ENCODE data around the gene STBD1. TPM values are rescaled to one million over a fixed set of nuclear protein-coding genes. Genes with fewer than 3 reads are reported as not detected.

The STBD1 gene
- total RNA-seq (2014; rRNA removed; shearing (Covaris generic)) (6.7 and 10.6 TPM in 2 replicates), polyA plus RNA-seq (2016; fragmentation: Nextera tagmentation; extraction: Ambion mirVana) (9.2 and 10.3 TPM in 2 replicates)

- Histone ChIP-seq H3F3A (ENCODE audit: insufficient read depth) (peaks cover 16% of the 10 kb centered on the region), H3K4me1 (ENCODE audit: insufficient read depth) (peaks cover 12% of the 10 kb centered on the region), H3K9me3 (ENCODE audit: low read depth) (no peaks in the 10 kb centered on the region), H3K4me2 (ENCODE audit: unreplicated experiment) (peak within 1 kb of the TSS; percentile 92), H3K36me3 (ENCODE audit: low read depth) (no peaks in the 10 kb centered on the region), H3K79me2 (ENCODE audit: insufficient read depth) (peaks cover 31% of the 10 kb centered on the region), H3K27me3 (replicated peaks; ENCODE audit: insufficient read depth) (no peaks in the 10 kb centered on the region), H3K9ac (peak within 1 kb of the TSS; percentile 87), H4K20me1 (ENCODE audit: insufficient read depth) (no peaks in the 10 kb centered on the region), H2AFZ (peak within 1 kb of the TSS; percentile 92), H3K4me3 (peak within 1 kb of the TSS; percentile 90), H3K27ac (peak within 1 kb of the TSS; percentile 76), H3K9me2 (ENCODE audit: insufficient read depth) (no peaks in the 10 kb centered on the region)
- DNase-seq: peak; percentile 83
- WGBS, 2 experiments (ENCODE audit: low coverage in 1 of 2, low lambda C conversion rate in 2 of 2, missing lambda C conversion rate in 2 of 2): 0 to 2% methylated on average over 58 to 80 of the region's 85 CpGs
- TF ChIP-seq EZH2 (IDR thresholded peaks at IDR 0.05; ENCODE audit: insufficient read depth, poor library complexity, severe bottlenecking) (no peak), EZH2phosphoT487 (IDR thresholded peaks at IDR 0.05; ENCODE audit: insufficient read depth, low read depth) (no peak)
- in situ Hi-C loops (cut with MboI): no loop called here
These were observed at the start of gene STBD1 for GRCh38 chr4:76305971-76306881. TSS of gene STBD1 (plus strand) at chr4:76306733. CDS start at chr4:76306770, 37 bp downstream.

GRCh38 chr4:76256968-76257367 lies 49.6 kb upstream of the STBD1 start:
- no peaks in the 10 kb centered on the region for H3K36me3 ChIP-seq (ENCODE audit: low read depth)
- no peak for DNase-seq
- 19 to 33% methylated on average over 1 of the region's 1 CpG for WGBS, 2 experiments (ENCODE audit: low coverage in 1 of 2, low lambda C conversion rate in 2 of 2, missing lambda C conversion rate in 2 of 2)
- H3K4me3 ChIP-seq: no peak overlapping the region
- H3K27ac ChIP-seq: no peak overlapping the region
- no peaks in the 10 kb centered on the region for H3K79me2 ChIP-seq (ENCODE audit: insufficient read depth)
- no peaks in the 10 kb centered on the region for H3F3A ChIP-seq (ENCODE audit: insufficient read depth)
- H3K27me3 ChIP-seq (replicated peaks; ENCODE audit: insufficient read depth): peaks cover 43% of the 10 kb centered on the region
- in situ Hi-C loops (cut with MboI): no loop called here
- no peak overlapping the region for H3K4me2 ChIP-seq (ENCODE audit: unreplicated experiment)
- H3K9me3 ChIP-seq (ENCODE audit: low read depth): no peaks in the 10 kb centered on the region
- H4K20me1 ChIP-seq (ENCODE audit: insufficient read depth): no peaks in the 10 kb centered on the region
- no peak overlapping the region for H2AFZ ChIP-seq
- 0 out of 2 replicates have a peak, but pooled peaks cover 2% of the 10 kb centered on the region for H3K4me1 ChIP-seq (ENCODE audit: insufficient read depth)
- no peak overlapping the region for H3K9ac ChIP-seq
- TF ChIP-seq EZH2 (IDR thresholded peaks at IDR 0.05; ENCODE audit: insufficient read depth, poor library complexity, severe bottlenecking) (no peak), EZH2phosphoT487 (IDR thresholded peaks at IDR 0.05; ENCODE audit: insufficient read depth, low read depth) (no peak)
- H3K9me2 ChIP-seq (ENCODE audit: insufficient read depth): no peaks in the 10 kb centered on the region

- 83 to 92% methylated on average over 3 of the region's 3 CpGs for WGBS, 2 experiments (ENCODE audit: low coverage in 1 of 2, low lambda C conversion rate in 2 of 2, missing lambda C conversion rate in 2 of 2)
- Histone ChIP-seq H3F3A (ENCODE audit: insufficient read depth) (no peaks in the 10 kb centered on the region), H3K9me3 (ENCODE audit: low read depth) (no peaks in the 10 kb centered on the region), H3K27ac (no peak overlapping the region), H3K36me3 (ENCODE audit: low read depth) (no peaks in the 10 kb centered on the region), H3K4me2 (ENCODE audit: unreplicated experiment) (no peak overlapping the region), H3K27me3 (replicated peaks; ENCODE audit: insufficient read depth) (peaks cover 35% of the 10 kb centered on the region), H3K9me2 (ENCODE audit: insufficient read depth) (no peaks in the 10 kb centered on the region), H3K4me3 (no peak overlapping the region), H3K79me2 (ENCODE audit: insufficient read depth) (no peaks in the 10 kb centered on the region), H3K9ac (no peak overlapping the region), H3K4me1 (ENCODE audit: insufficient read depth) (no peaks in the 10 kb centered on the region), H4K20me1 (ENCODE audit: insufficient read depth) (no peaks in the 10 kb centered on the region), H2AFZ (no peak overlapping the region)
- no peak for DNase-seq
- TF ChIP-seq EZH2phosphoT487 (IDR thresholded peaks at IDR 0.05; ENCODE audit: insufficient read depth, low read depth): no peak
- no peak for TF ChIP-seq EZH2 (IDR thresholded peaks at IDR 0.05; ENCODE audit: insufficient read depth, poor library complexity, severe bottlenecking)
- in situ Hi-C loops (cut with MboI): no loop called here
These were observed 48.7 kb upstream of the STBD1 start for GRCh38 chr4:76257824-76258223.

GRCh38 chr4:76260571-76260970 lies 46.0 kb upstream of the STBD1 start:
- no peaks in the 10 kb centered on the region for H3K79me2 ChIP-seq (ENCODE audit: insufficient read depth)

More at GRCh38 chr4:76260571-76260970, 46.0 kb upstream of the STBD1 start:
- no peak for DNase-seq
- Histone ChIP-seq H2AFZ (no peak overlapping the region), H3K27me3 (replicated peaks; ENCODE audit: insufficient read depth) (peaks cover 8% of the 10 kb centered on the region; the same call in 1 of the 2 replicates), H3K4me3 (no peak overlapping the region), H4K20me1 (ENCODE audit: insufficient read depth) (no peaks in the 10 kb centered on the region), H3F3A (ENCODE audit: insufficient read depth) (no peaks in the 10 kb centered on the region), H3K9ac (no peak overlapping the region), H3K9me3 (ENCODE audit: low read depth) (no peaks in the 10 kb centered on the region), H3K27ac (no peak overlapping the region), H3K4me2 (ENCODE audit: unreplicated experiment) (no peak overlapping the region), H3K4me1 (ENCODE audit: insufficient read depth) (no peaks in the 10 kb centered on the region), H3K9me2 (ENCODE audit: insufficient read depth) (no peaks in the 10 kb centered on the region), H3K36me3 (ENCODE audit: low read depth) (no peaks in the 10 kb centered on the region)
- TF ChIP-seq EZH2phosphoT487 (IDR thresholded peaks at IDR 0.05; ENCODE audit: insufficient read depth, low read depth) (no peak), EZH2 (IDR thresholded peaks at IDR 0.05; ENCODE audit: insufficient read depth, poor library complexity, severe bottlenecking) (no peak)
- in situ Hi-C loops (cut with MboI): no loop called here
- WGBS, 2 experiments (ENCODE audit: low coverage in 1 of 2, low lambda C conversion rate in 2 of 2, missing lambda C conversion rate in 2 of 2): 82 to 90% methylated on average over 1 of the region's 1 CpG
